T-cell (primary cell): Measurements from ENCODE around the gene HSD17B11. TPM values are rescaled to one million over a fixed set of nuclear protein-coding genes. Genes with fewer than 3 reads are reported as not detected.
A peak's percentile ranks its signal among the peaks of the same experiment; 100 is the strongest.

Experiments
- ATAC-seq, 4 experiments: fragments of 200-7000 bp in 3 of 4; fragments of 150-1000 bp in 1 of 4; cut with Tn5 transposase; replicated peaks in 1 of 4; 1 replicate in 3 of 4; 2 replicates in 1 of 4; pipeline ENCODE4 v1.10.0; 2021; ENCODE audit warnings: moderate library complexity in 3 of 4, mild to moderate bottlenecking in 2 of 4, moderate number of reproducible peaks in 1 of 4
- CTCF ChIA-PET, 2 donors: fragments of 300-600 bp; sonication (Branson Sonifier 250); formaldehyde crosslinking; loops; one replicate each; lab custom pipeline; 2022; ENCODE audit warnings: antibody characterized with exemption in 2 of 2; lab: Charles Lee
- POLR2A ChIA-PET, 2 donors: fragments of 300-600 bp; sonication (Branson Sonifier 250); formaldehyde crosslinking; loops; one replicate each; lab custom pipeline; 2022; ENCODE audit warnings: antibody characterized with exemption in 2 of 2; lab: Charles Lee
- DNase-seq, 35 experiments: peaks; one replicate each; pipeline versions ENCODE4 v3.0.0 to v3.0.0-alpha.2; 2013 to 2023
- H3K27ac ChIP-seq: one replicate; pipeline ENCODE4 v1.5.1; 2013; ENCODE audit warnings: low read length
- H3K27me3 ChIP-seq, 2 experiments: replicated peaks in 1 of 2; 1 replicate in 1 of 2; 2 replicates in 1 of 2; pipeline versions ENCODE4 v1.6.1 to v1.7.0; 2013; ENCODE audit warnings: low read length in 1 of 2, mixed read lengths in 1 of 2; ENCODE audit not compliant: control insufficient read depth in 2 of 2, insufficient read depth in 2 of 2; ENCODE audit errors: extremely low read depth in 1 of 2
- H3K36me3 ChIP-seq, 2 donors: 1 replicate in 1 of 2; 2 replicates in 1 of 2; pipeline versions ENCODE4 v1.6.1 to v1.7.0; 2013; ENCODE audit warnings: low read length in 1 of 2; ENCODE audit not compliant: control insufficient read depth in 2 of 2, insufficient read depth in 1 of 2; ENCODE audit errors: extremely low read depth in 1 of 2
- H3K4me1 ChIP-seq, 2 experiments: 1 replicate in 1 of 2; 2 replicates in 1 of 2; pipeline versions ENCODE4 v1.6.1 to v1.7.0; 2013; ENCODE audit warnings: low read length in 2 of 2, mixed read lengths in 1 of 2; ENCODE audit not compliant: insufficient read depth in 2 of 2, control insufficient read depth in 1 of 2; ENCODE audit errors: extremely low read depth in 1 of 2
- H3K4me3 ChIP-seq, 2 donors: 1 replicate in 1 of 2; 2 replicates in 1 of 2; pipeline versions ENCODE4 v1.5.1 to v1.7.0; 2013; ENCODE audit warnings: mild to moderate bottlenecking in 2 of 2, low read length in 1 of 2, moderate library complexity in 1 of 2; ENCODE audit not compliant: control insufficient read depth in 1 of 2; ENCODE audit errors: extremely low read depth in 1 of 2
- H3K9me3 ChIP-seq: 2 replicates; pipeline ENCODE4 v1.7.0; 2013
- H3K27ac Mint-ChIP-seq, 2 donors: one replicate each; pipeline ENCODE4 v1.8.0; 2020 to 2021; ENCODE audit warnings: mild to moderate bottlenecking in 2 of 2, mixed read lengths in 2 of 2
- H3K27me3 Mint-ChIP-seq, 2 donors: one replicate each; pipeline ENCODE4 v1.8.0; 2021 to 2022; ENCODE audit warnings: mixed read lengths in 2 of 2
- H3K36me3 Mint-ChIP-seq: one replicate; pipeline ENCODE4 v1.8.0; 2021; ENCODE audit warnings: mixed read lengths
- H3K4me1 Mint-ChIP-seq, 3 donors: one replicate each; pipeline ENCODE4 v1.8.0; 2020 to 2022; ENCODE audit warnings: mixed read lengths in 3 of 3, mild to moderate bottlenecking in 1 of 3
- H3K4me3 Mint-ChIP-seq, 3 donors: one replicate each; pipeline ENCODE4 v1.8.0; 2020 to 2022; ENCODE audit warnings: mild to moderate bottlenecking in 3 of 3, mixed read lengths in 3 of 3, moderate library complexity in 3 of 3
- H3K9me3 Mint-ChIP-seq, 3 donors: one replicate each; pipeline ENCODE4 v1.8.0; 2020 to 2022; ENCODE audit warnings: mixed read lengths in 3 of 3
- WGBS: methylation state at CpG from one replicate; pipeline ENCODE4 v1.1.5; 2013; ENCODE audit warnings: missing lambda C conversion rate; ENCODE audit not compliant: insufficient coverage; 5-methylcytosine and 5-hydroxymethylcytosine counted together
- total RNA-seq, 35 experiments: library from RNA in 6 of 35; stranded (reverse) in 6 of 35; fragments of 120-200 nt in 1 of 35; gene quantifications; one replicate each; pipeline versions ENCODE4 v1.2.1 to v1.2.4 and lab custom pipeline; 2013 to 2026

Gene HSD17B11
- total RNA-seq, 5 donors from 2014 or later (not counting 1 experiment from before 2014, with no cell fraction given), result 38.0 to 57.7 (median 51.2) TPM

GRCh38 chr4:87360338-87360935 is 30.6 kb downstream of the HSD17B11 start:
- CTCF ChIA-PET, result no interaction called here
- no peak overlapping the region for H3K27ac Mint-ChIP-seq
- POLR2A ChIA-PET, result interaction anchor here in 1 of 2 donors (0.6 kb wide), 1 partner anchor 106 kb away, joined by 4 read pairs; no protein-coding TSS in a partner anchor

GRCh38 chr4:87359258-87359657 is 31.7 kb downstream of the HSD17B11 start:
- H3K4me1 Mint-ChIP-seq, result no peaks in the 10 kb centered on the region
- H3K36me3 ChIP-seq, result peaks cover 2 to 57% of the 10 kb centered on the region in 2 donors
- DNase-seq (no peak), ATAC-seq (no peak)
- no peaks in the 10 kb centered on the region for H3K9me3 ChIP-seq
- POLR2A ChIA-PET, result no interaction called here
- H3K36me3 Mint-ChIP-seq, result peaks cover 46% of the 10 kb centered on the region
- no peak overlapping the region for H3K27ac ChIP-seq
- no peak overlapping the region for H3K4me3 ChIP-seq
- no peak overlapping the region for H3K27ac Mint-ChIP-seq
- CTCF ChIA-PET, result no interaction called here
- no CpG with 5 or more reads among the region's 4 CpGs for WGBS
- no peaks in the 10 kb centered on the region for H3K4me1 ChIP-seq
- H3K9me3 Mint-ChIP-seq, result no peaks in the 10 kb centered on the region
- no peaks in the 10 kb centered on the region for H3K27me3 ChIP-seq
- no peak overlapping the region for H3K4me3 Mint-ChIP-seq
- no peaks in the 10 kb centered on the region for H3K27me3 Mint-ChIP-seq

More at GRCh38 chr4:87360338-87360935, 30.6 kb downstream of the HSD17B11 start:
- Histone ChIP-seq H3K27ac (no peak overlapping the region), H3K36me3 (peaks cover 2 to 57% of the 10 kb centered on the region in 2 donors), H3K4me3 (no peak overlapping the region), H3K27me3 (no peaks in the 10 kb centered on the region), H3K9me3 (no peaks in the 10 kb centered on the region), H3K4me1 (no peaks in the 10 kb centered on the region)
- ATAC-seq (no peak), DNase-seq (no peak)
- Mint-ChIP-seq H3K27me3 (no peaks in the 10 kb centered on the region), H3K36me3 (peaks cover 49% of the 10 kb centered on the region), H3K4me1 (no peaks in the 10 kb centered on the region), H3K9me3 (no peaks in the 10 kb centered on the region), H3K4me3 (no peak overlapping the region)
- WGBS, result 96% methylated on average over 4 of the region's 7 CpGs

DNA sequence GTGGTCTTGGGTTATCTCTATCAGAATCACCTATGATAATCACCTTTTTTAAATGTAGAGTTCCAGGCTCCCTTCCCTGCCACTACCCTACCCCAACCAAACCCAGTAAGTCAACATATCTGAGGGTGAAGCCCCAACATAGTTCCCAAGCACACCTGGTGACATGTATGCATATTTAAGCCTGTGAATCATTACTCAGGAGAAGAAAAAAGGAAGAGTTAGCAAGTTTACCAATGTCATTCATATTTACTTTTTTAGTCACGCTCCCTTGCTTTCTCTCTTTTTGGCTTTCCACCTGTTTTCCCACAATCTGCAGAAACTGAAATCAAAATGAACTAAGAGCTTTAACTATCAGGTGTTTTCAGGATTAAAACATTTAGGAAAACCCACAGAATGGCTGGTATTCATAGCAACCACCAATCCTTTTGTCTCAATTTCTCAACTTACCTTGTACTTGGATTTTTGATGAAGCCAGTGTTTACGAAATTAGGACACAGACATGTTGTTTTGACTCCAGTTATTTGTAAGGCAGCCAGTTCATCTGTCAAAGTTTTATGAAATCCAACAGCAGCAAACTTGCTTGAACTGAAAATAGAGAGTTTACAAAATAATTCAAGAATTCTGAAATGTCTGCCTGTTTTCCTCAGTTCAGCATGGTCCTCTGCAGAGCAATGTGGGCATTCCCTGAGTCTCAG is 34.0 kb downstream of the HSD17B11 start:
- CTCF ChIA-PET, result interaction anchor here in 1 of 2 donors (1.3 kb wide), 1 partner anchor 19 kb away, joined by 3 read pairs; no protein-coding TSS in a partner anchor
- POLR2A ChIA-PET, result no interaction called here
- Histone ChIP-seq H3K27ac (no peak overlapping the region), H3K4me1 (no peaks in the 10 kb centered on the region), H3K9me3 (no peaks in the 10 kb centered on the region), H3K36me3 (peaks cover 0 to 45% of the 10 kb centered on the region in 2 donors), H3K4me3 (no peak overlapping the region), H3K27me3 (no peaks in the 10 kb centered on the region)
- DNase-seq (no peak), ATAC-seq (no peak)
- Mint-ChIP-seq H3K27ac (peak overlapping the region in 1 of 2 donors; percentile 61), H3K4me1 (no peaks in the 10 kb centered on the region), H3K27me3 (no peaks in the 10 kb centered on the region), H3K36me3 (peaks cover 37% of the 10 kb centered on the region), H3K9me3 (no peaks in the 10 kb centered on the region), H3K4me3 (no peak overlapping the region)
- no CpG with 5 or more reads among the region's 2 CpGs for WGBS

- no peak for ATAC-seq
- H3K4me1 ChIP-seq, result no peaks in the 10 kb centered on the region
- peaks cover 28% of the 10 kb centered on the region for H3K36me3 Mint-ChIP-seq
- H3K4me3 ChIP-seq, result no peak overlapping the region
- no peaks in the 10 kb centered on the region for H3K9me3 Mint-ChIP-seq
- H3K36me3 ChIP-seq, result peaks cover 0 to 29% of the 10 kb centered on the region in 2 donors
- CTCF ChIA-PET, result interaction anchor here (0.5 to 1.7 kb wide), 7 partner anchors 111 to 923 kb away, joined by 3 to 6 read pairs (median 4); no protein-coding TSS in a partner anchor
- POLR2A ChIA-PET, result no interaction called here
- no peaks in the 10 kb centered on the region for H3K27me3 Mint-ChIP-seq
- no peak overlapping the region for H3K4me3 Mint-ChIP-seq
- no peaks in the 10 kb centered on the region for H3K9me3 ChIP-seq
- no peaks in the 10 kb centered on the region for H3K27me3 ChIP-seq
- 80% methylated on average over 1 of the region's 7 CpGs for WGBS
- no peak for DNase-seq
- H3K4me1 Mint-ChIP-seq, result no peaks in the 10 kb centered on the region
- H3K27ac ChIP-seq, result no peak overlapping the region
- peak overlapping the region in 1 of 2 donors; percentile 12 for H3K27ac Mint-ChIP-seq
Observed at GRCh38 chr4:87354168-87355102, 36.6 kb downstream of the HSD17B11 start.

- H3K4me1 Mint-ChIP-seq, result no peaks in the 10 kb centered on the region
- no peaks in the 10 kb centered on the region for H3K27me3 Mint-ChIP-seq
- DNase-seq, result peak in 27 of 35 experiments; percentile 3 to 63 (median 24)
- Histone ChIP-seq H3K4me3 (no peak overlapping the region), H3K9me3 (no peaks in the 10 kb centered on the region), H3K4me1 (no peaks in the 10 kb centered on the region), H3K27ac (no peak overlapping the region), H3K36me3 (peaks cover 0 to 23% of the 10 kb centered on the region in 2 donors), H3K27me3 (no peaks in the 10 kb centered on the region)
- no peak overlapping the region for H3K4me3 Mint-ChIP-seq
- H3K36me3 Mint-ChIP-seq, result peaks cover 25% of the 10 kb centered on the region
- no peak overlapping the region for H3K27ac Mint-ChIP-seq
- peak in 1 of 4 experiments; percentile 57 for ATAC-seq
- H3K9me3 Mint-ChIP-seq, result no peaks in the 10 kb centered on the region
- WGBS, result no CpG with 5 or more reads among the region's 3 CpGs
- CTCF ChIA-PET, result interaction anchor here (0.5 to 1.7 kb wide), 5 partner anchors 112 to 924 kb away, joined by 3 to 6 read pairs (median 3); no protein-coding TSS in a partner anchor
- POLR2A ChIA-PET, result no interaction called here
Observed at GRCh38 chr4:87353592-87353991, 37.4 kb downstream of the HSD17B11 start.

DNA sequence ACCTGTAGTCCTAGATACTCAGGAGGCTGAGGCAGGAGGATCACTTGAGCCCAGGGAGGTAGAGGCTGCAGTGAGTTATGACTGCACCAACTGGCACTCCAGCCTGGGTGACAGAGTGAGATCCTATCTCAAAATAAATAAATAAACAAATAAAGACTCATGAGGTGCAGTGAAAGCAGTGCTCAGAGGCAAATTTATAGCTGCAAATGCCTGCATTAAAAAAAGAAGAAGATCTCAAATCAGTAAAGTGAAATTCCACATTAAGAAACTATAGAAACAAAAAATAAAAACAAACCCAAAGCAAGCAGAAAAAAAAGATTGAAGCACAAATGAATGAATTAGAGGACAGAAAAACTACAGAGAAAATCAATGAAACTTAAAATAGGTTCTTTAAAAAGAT is 45.8 kb downstream of the HSD17B11 start:
- CTCF ChIA-PET, result no interaction called here
- Mint-ChIP-seq H3K27ac (no peak overlapping the region), H3K36me3 (peaks cover 55% of the 10 kb centered on the region), H3K4me1 (peaks cover 0 to 1% (median 0%) of the 10 kb centered on the region in 3 donors), H3K9me3 (peaks cover 0 to 12% (median 4%) of the 10 kb centered on the region in 3 donors), H3K4me3 (no peak overlapping the region), H3K27me3 (no peaks in the 10 kb centered on the region)
- Histone ChIP-seq H3K27me3 (no peaks in the 10 kb centered on the region), H3K4me3 (no peak overlapping the region), H3K27ac (no peak overlapping the region), H3K4me1 (no peaks in the 10 kb centered on the region), H3K36me3 (peaks cover 3 to 23% of the 10 kb centered on the region in 2 donors), H3K9me3 (no peaks in the 10 kb centered on the region)
- DNase-seq, result no peak
- ATAC-seq, result no peak
- POLR2A ChIA-PET, result no interaction called here
